ENCODE data around the gene LCAT. TPM values are rescaled to one million over a fixed set of nuclear protein-coding genes. Genes with fewer than 3 reads are reported as not detected.

LCAT gene
- total and polyA plus RNA-seq, 4 donors = 8.4 to 43.9 (median 21.9) TPM

- Histone ChIP-seq H3K9me3 (ENCODE audit: control insufficient read depth in 4 of 4, insufficient read depth in 3 of 4, low read length in 3 of 4) (no peaks in the 10 kb centered on the region), H3K4me1 (ENCODE audit: control insufficient read depth in 5 of 5, insufficient read depth in 5 of 5, low read length in 5 of 5) (peaks cover 0 to 16% (median 3%) of the 10 kb centered on the region in 5 donors), H3K4me3 (no peak overlapping the region), H3K9ac (ENCODE audit: insufficient read depth in 1 of 2, low read length in 2 of 2) (no peak overlapping the region), H3K27me3 (ENCODE audit: control insufficient read depth in 3 of 3, insufficient read depth in 3 of 3, low read length in 2 of 3) (no peaks in the 10 kb centered on the region), H3K27ac (ENCODE audit: low read depth in 1 of 2, low read length in 1 of 2) (peak overlapping the region in 1 of 2 donors; percentile 21), H3K36me3 (ENCODE audit: control insufficient read depth in 4 of 4, insufficient read depth in 4 of 4, low read length in 4 of 4) (peaks cover 0 to 29% (median 19%) of the 10 kb centered on the region in 4 donors)
- no peak for TF ChIP-seq CTCF (IDR thresholded peaks at IDR 0.05; ENCODE audit: control extremely low read depth, extremely low read depth)
- 81 to 86% methylated on average over 6 of the region's 6 CpGs for WGBS, 2 donors
- DNase-seq (no peak), ATAC-seq (ENCODE audit: insufficient read depth, low FRiP score) (no peak)
Measured at GRCh38 chr16:67919622-67920221, 24.2 kb downstream of the LCAT start.

- Histone ChIP-seq H3K9ac (ENCODE audit: insufficient read depth in 1 of 2, low read length in 2 of 2) (no peak overlapping the region), H3K4me1 (ENCODE audit: control insufficient read depth in 5 of 5, insufficient read depth in 5 of 5, low read length in 5 of 5) (peaks cover 0 to 15% (median 3%) of the 10 kb centered on the region in 5 donors), H3K27me3 (ENCODE audit: control insufficient read depth in 3 of 3, insufficient read depth in 3 of 3, low read length in 2 of 3) (no peaks in the 10 kb centered on the region), H3K9me3 (ENCODE audit: control insufficient read depth in 4 of 4, insufficient read depth in 3 of 4, low read length in 3 of 4) (no peaks in the 10 kb centered on the region), H3K4me3 (no peak overlapping the region), H3K27ac (ENCODE audit: low read depth in 1 of 2, low read length in 1 of 2) (peak overlapping the region; percentile 40 to 92), H3K36me3 (ENCODE audit: control insufficient read depth in 4 of 4, insufficient read depth in 4 of 4, low read length in 4 of 4) (peaks cover 0 to 28% (median 21%) of the 10 kb centered on the region in 4 donors)
- DNase-seq (no peak), ATAC-seq (ENCODE audit: insufficient read depth, low FRiP score) (peak; percentile 35)
- whole genome bisulfite sequencing, 2 donors = 65 to 86% methylated on average over 4 of the region's 4 CpGs
- no peak for TF ChIP-seq CTCF (IDR thresholded peaks at IDR 0.05; ENCODE audit: control extremely low read depth, extremely low read depth)
Measured at GRCh38 chr16:67917852-67918236, 26.1 kb downstream of the LCAT start.

GRCh38 chr16:67917140-67917851 lies 26.6 kb downstream of the LCAT start:
- Histone ChIP-seq H3K27ac (ENCODE audit: low read depth in 1 of 2, low read length in 1 of 2) (peak overlapping the region; percentile 40 to 92), H3K9me3 (ENCODE audit: control insufficient read depth in 4 of 4, insufficient read depth in 3 of 4, low read length in 3 of 4) (no peaks in the 10 kb centered on the region), H3K4me3 (no peak overlapping the region), H3K4me1 (ENCODE audit: control insufficient read depth in 5 of 5, insufficient read depth in 5 of 5, low read length in 5 of 5) (peaks cover 0 to 14% (median 3%) of the 10 kb centered on the region in 5 donors), H3K9ac (ENCODE audit: insufficient read depth in 1 of 2, low read length in 2 of 2) (no peak overlapping the region), H3K27me3 (ENCODE audit: control insufficient read depth in 3 of 3, insufficient read depth in 3 of 3, low read length in 2 of 3) (no peaks in the 10 kb centered on the region), H3K36me3 (ENCODE audit: control insufficient read depth in 4 of 4, insufficient read depth in 4 of 4, low read length in 4 of 4) (peaks cover 0 to 26% (median 21%) of the 10 kb centered on the region in 4 donors)
- 63 to 73% methylated on average over 6 of the region's 6 CpGs for WGBS, 2 donors
- DNase-seq (no peak), ATAC-seq (ENCODE audit: insufficient read depth, low FRiP score) (no peak)
- no peak for TF ChIP-seq CTCF (IDR thresholded peaks at IDR 0.05; ENCODE audit: control extremely low read depth, extremely low read depth)
